ENCODE results near the gene RXRG.

- TF ChIP-seq, protein P1, sequence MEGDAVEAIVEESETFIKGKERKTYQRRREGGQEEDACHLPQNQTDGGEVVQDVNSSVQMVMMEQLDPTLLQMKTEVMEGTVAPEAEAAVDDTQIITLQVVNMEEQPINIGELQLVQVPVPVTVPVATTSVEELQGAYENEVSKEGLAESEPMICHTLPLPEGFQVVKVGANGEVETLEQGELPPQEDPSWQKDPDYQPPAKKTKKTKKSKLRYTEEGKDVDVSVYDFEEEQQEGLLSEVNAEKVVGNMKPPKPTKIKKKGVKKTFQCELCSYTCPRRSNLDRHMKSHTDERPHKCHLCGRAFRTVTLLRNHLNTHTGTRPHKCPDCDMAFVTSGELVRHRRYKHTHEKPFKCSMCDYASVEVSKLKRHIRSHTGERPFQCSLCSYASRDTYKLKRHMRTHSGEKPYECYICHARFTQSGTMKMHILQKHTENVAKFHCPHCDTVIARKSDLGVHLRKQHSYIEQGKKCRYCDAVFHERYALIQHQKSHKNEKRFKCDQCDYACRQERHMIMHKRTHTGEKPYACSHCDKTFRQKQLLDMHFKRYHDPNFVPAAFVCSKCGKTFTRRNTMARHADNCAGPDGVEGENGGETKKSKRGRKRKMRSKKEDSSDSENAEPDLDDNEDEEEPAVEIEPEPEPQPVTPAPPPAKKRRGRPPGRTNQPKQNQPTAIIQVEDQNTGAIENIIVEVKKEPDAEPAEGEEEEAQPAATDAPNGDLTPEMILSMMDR (IDR thresholded peaks at IDR 0.05): no peak
- TF ChIP-seq POLR2A (IDR thresholded peaks at IDR 0.05; ENCODE audit: low read depth) (no peak), POLR2AphosphoS5 (IDR thresholded peaks at IDR 0.05) (no peak)
Measured at GRCh38 chr1:165387961-165388360, 57.0 kb downstream of the RXRG start.

Data from esophagus muscularis mucosa (tissue), 3 donors.